Keratinocyte (primary cell): ENCODE measurements around the gene SLC8A1. TPM values are rescaled to one million over a fixed set of nuclear protein-coding genes. Genes with fewer than 3 reads are reported as not detected.

ENCODE experiments used
- DNase-seq: peaks from one replicate; pipeline ENCODE4 v3.0.0-alpha.2; 2011; ENCODE audit warnings: low read depth, missing footprints, low spot score
- FAIRE-seq: peaks from 2 replicates; lab custom pipeline; 2011; peaks lifted over from hg19 to GRCh38; lab: Jason Lieb, UNC
- H2AFZ ChIP-seq: 2 replicates; pipeline ENCODE4 v1.6.0; 2012; ENCODE audit warnings: low read length, control low read depth, inconsistent platforms; ENCODE audit not compliant: control insufficient read depth
- H3K27ac ChIP-seq: 2 replicates; pipeline ENCODE4 v1.5.1; 2011; ENCODE audit warnings: low read length; ENCODE audit not compliant: control insufficient read depth, insufficient read depth
- H3K27me3 ChIP-seq: 3 replicates; pipeline ENCODE4 v1.6.0; 2011; ENCODE audit warnings: low read length; ENCODE audit not compliant: control insufficient read depth, insufficient read depth; ENCODE audit errors: extremely low read depth
- H3K36me3 ChIP-seq, 2 experiments: 2 replicates in 1 of 2; 3 replicates in 1 of 2; pipeline ENCODE4 v1.5.1; 2011; ENCODE audit warnings: low read length in 2 of 2, mild to moderate bottlenecking in 1 of 2; ENCODE audit not compliant: control insufficient read depth in 2 of 2, insufficient read depth in 2 of 2; ENCODE audit errors: extremely low read depth in 1 of 2
- H3K4me1 ChIP-seq: 3 replicates; pipeline ENCODE4 v1.5.1; 2011; ENCODE audit warnings: low read length; ENCODE audit not compliant: control insufficient read depth, insufficient read depth; ENCODE audit errors: extremely low read depth
- H3K4me2 ChIP-seq: 3 replicates; pipeline ENCODE4 v1.6.0; 2011; ENCODE audit warnings: low read depth, low read length; ENCODE audit not compliant: control insufficient read depth, insufficient read depth; ENCODE audit errors: extremely low read depth
- H3K4me3 ChIP-seq, 3 experiments: fragments of 200-600 bp in 1 of 3; sonication (generic) in 1 of 3; 2 replicates in 2 of 3; 3 replicates in 1 of 3; pipeline ENCODE4 v1.5.1; 2011 to 2016; ENCODE audit warnings: low read length in 3 of 3, mild to moderate bottlenecking in 3 of 3, control low read depth in 2 of 3, inconsistent platforms in 1 of 3, low read depth in 1 of 3, mixed read lengths in 1 of 3, mixed run types in 1 of 3, moderate library complexity in 1 of 3; ENCODE audit not compliant: control insufficient read depth in 2 of 3, insufficient read depth in 2 of 3; ENCODE audit errors: extremely low read depth in 1 of 3
- H3K79me2 ChIP-seq: 2 replicates; pipeline ENCODE4 v1.6.0; 2012; ENCODE audit warnings: low read length; ENCODE audit not compliant: control insufficient read depth, insufficient read depth
- H3K9ac ChIP-seq: 3 replicates; pipeline ENCODE4 v1.6.0; 2011; ENCODE audit warnings: low read length; ENCODE audit not compliant: control insufficient read depth, insufficient read depth; ENCODE audit errors: extremely low read depth
- H3K9me1 ChIP-seq: 3 replicates; pipeline ENCODE4 v1.6.0; 2011; ENCODE audit warnings: low read length; ENCODE audit not compliant: control insufficient read depth, insufficient read depth; ENCODE audit errors: extremely low read depth
- H3K9me3 ChIP-seq: 2 replicates; pipeline ENCODE4 v1.5.1; 2012; ENCODE audit warnings: low read depth, low read length; ENCODE audit not compliant: control insufficient read depth
- H4K20me1 ChIP-seq: 3 replicates; pipeline ENCODE4 v1.6.0; 2011; ENCODE audit warnings: low read length; ENCODE audit not compliant: control insufficient read depth, insufficient read depth; ENCODE audit errors: extremely low read depth
- CTCF ChIP-seq, 3 experiments: IDR thresholded peaks in 1 of 3; conservative IDR thresholded peaks in 1 of 3; optimal IDR thresholded peaks in 1 of 3; 2 replicates in 2 of 3; 3 replicates in 1 of 3; pipeline versions ENCODE3 to v1.5.1; 2011; ENCODE audit warnings: low read length in 3 of 3, mild to moderate bottlenecking in 3 of 3, moderate library complexity in 2 of 3, control low read depth in 1 of 3, inconsistent platforms in 1 of 3; ENCODE audit not compliant: insufficient read depth in 2 of 3; ENCODE audit errors: extremely low read depth in 1 of 3
- EZH2 ChIP-seq: IDR thresholded peaks from one replicate; pipeline ENCODE4 v1.6.1; 2012; ENCODE audit warnings: inconsistent platforms, mild to moderate bottlenecking, low read length, moderate library complexity
- dilution Hi-C: fragments of 300-500 bp; cut with MboI; formaldehyde crosslinking; loops from one replicate; pipeline ENCODE4 v1.7.0; 2020; ENCODE audit warnings: low sequenced_read_pairs; ENCODE audit not compliant: extremely low pct_ligation_motif_present
- polyA plus RNA-seq, 5 experiments: library from polyadenylated mRNA; depleted of rRNA in 3 of 5; stranded (reverse) in 3 of 5; stranded (forward) in 1 of 5; unstranded in 1 of 5; fragments of >200 nt; gene quantifications; 1 replicate in 1 of 5; 2 replicates in 3 of 5; 3 replicates in 1 of 5; pipeline versions ENCODE4 v1.2.1 to v1.2.3, GENCODE V29; 2011 to 2012; ENCODE audit warnings: missing spikeins in 2 of 5, low read depth in 1 of 5, low replicate concordance in 1 of 5

SLC8A1 gene
- polyA plus RNA-seq, 1 donor (not counting 4 experiments of a cell fraction or from before 2014, with no cell fraction given) = 2.7 TPM

DNA sequence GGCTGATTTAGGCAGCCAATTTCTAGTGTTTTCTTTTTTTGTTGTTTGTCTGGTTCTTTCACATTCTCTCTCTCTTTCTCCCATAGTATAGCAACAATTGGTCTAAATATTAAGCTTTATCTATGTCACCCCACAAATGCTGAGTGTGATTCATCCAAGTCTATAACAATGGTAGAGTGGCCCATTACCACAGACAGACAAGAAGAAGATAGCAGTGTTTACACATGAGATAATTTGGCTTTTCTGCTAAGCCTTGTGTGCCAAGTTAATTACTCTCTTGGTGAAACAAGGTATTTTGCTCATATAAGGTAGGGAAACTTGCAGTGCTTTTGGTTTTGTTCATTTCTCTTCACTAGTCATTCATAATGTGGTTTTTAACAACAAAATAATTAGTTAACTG is 166.5 kb downstream of the SLC8A1 start:
- no peak for FAIRE-seq
- no peak overlapping the region for H3K9ac ChIP-seq

DNA sequence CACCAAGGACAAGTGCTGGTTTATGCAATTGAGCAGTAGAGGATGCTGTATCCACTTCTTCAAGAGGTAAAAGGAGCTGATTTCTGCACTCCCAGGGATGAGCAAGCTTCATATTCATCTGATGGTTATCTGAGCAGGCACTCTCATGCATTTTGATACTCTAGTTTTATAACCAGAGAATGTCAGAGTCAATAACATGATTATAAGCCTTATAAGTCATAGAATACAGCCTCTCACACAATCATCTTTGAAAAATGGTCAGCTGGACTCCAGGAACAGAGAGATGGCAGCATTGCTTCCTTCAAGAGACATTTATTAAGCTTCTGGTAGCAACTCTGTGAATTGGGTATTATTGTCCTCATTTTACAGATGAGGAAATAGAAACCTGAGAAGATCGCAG is 167.1 kb downstream of the SLC8A1 start:
- no peaks in the 10 kb centered on the region for H3K27me3 ChIP-seq
- H3K36me3 ChIP-seq = no peaks in the 10 kb centered on the region
- no peaks in the 10 kb centered on the region for H3K79me2 ChIP-seq
- no peak overlapping the region for H3K27ac ChIP-seq
- no peak for TF ChIP-seq CTCF (optimal IDR thresholded peaks at IDR 0.05 in 1 of 3, IDR thresholded peaks at IDR 0.05 in 1 of 3, conservative IDR thresholded peaks at IDR 0.05 in 1 of 3; ENCODE audit: extremely low read depth in 1 of 3, insufficient read depth in 2 of 3, low read length in 3 of 3)
- no peak for TF ChIP-seq EZH2
- FAIRE-seq = no peak
- peaks cover 31% of the 10 kb centered on the region for H3K4me1 ChIP-seq
- H3K9ac ChIP-seq = no peak overlapping the region
- no peak overlapping the region for H2AFZ ChIP-seq
- dilution Hi-C loops = no loop called here
- no peak for DNase-seq
- H4K20me1 ChIP-seq = no peaks in the 10 kb centered on the region
- H3K4me3 ChIP-seq = no peak overlapping the region
- H3K4me2 ChIP-seq = no peak overlapping the region
- H3K9me3 ChIP-seq = no peaks in the 10 kb centered on the region
- H3K9me1 ChIP-seq = no peaks in the 10 kb centered on the region

More for the DNA sequence above, 166.5 kb downstream of the SLC8A1 start:
- DNase-seq = no peak
- Histone ChIP-seq H3K79me2 (no peaks in the 10 kb centered on the region), H3K27me3 (no peaks in the 10 kb centered on the region), H3K9me3 (no peaks in the 10 kb centered on the region), H3K9me1 (no peaks in the 10 kb centered on the region), H3K27ac (no peak overlapping the region), H3K4me2 (no peak overlapping the region), H3K36me3 (no peaks in the 10 kb centered on the region), H3K4me1 (peaks cover 30% of the 10 kb centered on the region), H3K4me3 (no peak overlapping the region), H2AFZ (no peak overlapping the region), H4K20me1 (no peaks in the 10 kb centered on the region)
- TF ChIP-seq EZH2 = no peak
- no peak for TF ChIP-seq CTCF (optimal IDR thresholded peaks at IDR 0.05 in 1 of 3, IDR thresholded peaks at IDR 0.05 in 1 of 3, conservative IDR thresholded peaks at IDR 0.05 in 1 of 3; ENCODE audit: extremely low read depth in 1 of 3, insufficient read depth in 2 of 3, low read length in 3 of 3)
- dilution Hi-C loops = no loop called here
